Activated naive CD4-positive, alpha-beta T cell (primary cell): ENCODE results near the gene KIAA1217.
"Not testable (repeated sequence)": the region's sequence is repeated elsewhere in the genome, so short reads cannot be mapped to it uniquely, and the experiment has no call there.

Source experiments
- DNase-seq, 4 experiments: peaks; one replicate each; lab custom pipeline; 2025; lab: John Stamatoyannopoulos, UW

The KIAA1217 gene

GRCh38 chr10:24444337-24444736 is 235.4 kb downstream of the KIAA1217 start:
- DNase-seq, result no peak

- DNase-seq, result not testable (repeated sequence)
These were observed 237.0 kb downstream of the KIAA1217 start for GRCh38 chr10:24445958-24446357.

GRCh38 chr10:24446739-24447138 is 237.8 kb downstream of the KIAA1217 start:
- no peak for DNase-seq

DNA sequence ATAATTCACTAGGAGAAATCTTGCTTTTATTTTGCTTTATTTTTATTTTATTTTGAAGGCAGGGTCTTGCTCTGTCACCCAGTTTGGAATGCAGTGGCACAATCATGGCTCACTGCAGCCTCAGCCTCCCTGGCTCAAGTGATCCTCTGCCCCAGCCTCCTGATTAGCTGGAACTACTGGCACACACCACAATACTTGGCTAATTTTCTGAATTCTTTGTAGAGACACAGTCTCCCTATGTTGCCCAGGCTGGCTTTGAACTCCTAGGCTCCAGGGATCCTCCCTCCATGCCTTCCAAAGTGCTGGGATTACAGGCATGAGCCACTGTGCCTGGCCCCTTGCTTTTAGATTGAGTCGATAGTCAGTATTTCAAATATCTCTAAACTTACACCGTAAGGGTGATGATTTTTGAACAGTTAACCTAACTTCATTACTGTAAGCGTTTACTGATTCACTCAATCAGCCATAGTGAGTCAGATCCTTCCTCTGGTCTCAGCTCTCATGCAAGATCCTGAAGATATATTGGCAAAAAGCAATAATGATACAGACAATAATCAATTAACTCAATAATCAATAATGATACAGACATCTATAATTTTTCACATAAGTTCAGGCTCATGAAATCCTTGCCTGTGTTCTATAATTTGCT is 239.5 kb downstream of the KIAA1217 start:
- DNase-seq, result no peak

- DNase-seq, result no peak
These were observed 240.4 kb downstream of the KIAA1217 start for GRCh38 chr10:24449321-24449740.

DNA sequence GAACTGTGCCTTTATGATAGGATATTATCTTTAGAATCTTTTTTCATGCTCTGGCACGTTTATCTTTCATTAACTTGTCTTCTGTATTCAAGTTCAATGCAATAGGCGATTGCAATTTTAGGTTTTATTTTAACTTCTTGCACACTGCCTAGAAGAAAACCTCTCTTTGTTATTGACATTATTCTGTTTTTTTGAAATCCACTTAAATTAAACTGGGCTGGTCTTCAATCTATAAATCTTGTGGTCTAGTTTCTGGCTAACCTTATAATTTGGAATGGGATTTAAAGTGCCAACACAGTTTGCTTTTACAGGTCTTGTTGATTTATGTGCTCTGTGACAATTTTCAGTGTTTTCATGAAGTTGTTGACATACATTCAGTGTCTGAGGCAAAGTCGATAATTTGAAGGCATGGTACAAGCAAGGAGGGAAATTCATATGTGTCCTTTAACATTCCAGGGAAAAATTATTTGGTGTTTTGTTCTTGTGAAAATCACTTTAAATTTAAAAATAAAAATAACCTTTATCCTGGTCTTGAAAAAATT is 240.9 kb downstream of the KIAA1217 start:
- DNase-seq, result no peak

DNA sequence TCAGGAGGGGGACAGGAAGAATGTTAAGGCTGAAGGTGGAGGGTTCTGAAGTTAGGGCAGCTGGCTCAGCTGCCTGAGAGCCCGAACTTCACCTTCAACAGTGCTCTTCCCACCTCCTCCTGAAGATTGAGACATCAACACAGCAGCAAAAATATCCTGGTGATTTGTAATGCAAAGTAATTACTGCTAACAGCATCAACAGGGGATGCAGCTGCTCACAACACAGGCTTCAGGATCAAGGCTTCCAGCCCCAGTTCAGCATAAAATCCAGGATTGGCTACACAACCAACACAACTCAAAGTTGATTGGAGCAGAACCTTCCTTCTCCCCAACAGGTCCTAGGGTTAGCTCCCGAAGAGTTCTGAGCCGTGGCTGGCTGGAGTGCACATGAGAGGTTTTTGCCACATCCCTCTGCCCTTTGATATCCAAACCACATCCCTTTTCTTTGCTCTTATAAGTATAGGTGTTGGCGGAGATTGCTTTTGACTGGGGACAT is 242.4 kb downstream of the KIAA1217 start:
- no peak for DNase-seq

DNA sequence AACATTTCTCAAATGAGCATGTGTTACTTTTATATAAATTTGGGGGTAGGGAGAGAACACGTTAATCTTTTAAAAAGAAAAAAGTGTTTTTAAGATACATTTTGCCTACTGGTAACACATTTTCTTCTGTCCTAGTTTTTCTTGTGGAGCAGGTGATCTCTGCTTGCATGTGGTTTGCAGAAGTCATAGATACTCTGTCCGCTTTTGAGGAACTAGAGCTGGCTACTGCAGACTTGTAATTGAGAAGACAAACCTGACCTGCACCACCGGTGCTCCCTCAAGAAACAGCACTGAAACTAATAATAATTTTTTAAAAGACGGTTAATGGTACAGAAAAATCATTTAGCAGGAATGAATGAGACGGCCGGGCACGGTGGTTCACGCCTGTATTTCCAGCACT is 243.1 kb downstream of the KIAA1217 start:
- no peak for DNase-seq

DNA sequence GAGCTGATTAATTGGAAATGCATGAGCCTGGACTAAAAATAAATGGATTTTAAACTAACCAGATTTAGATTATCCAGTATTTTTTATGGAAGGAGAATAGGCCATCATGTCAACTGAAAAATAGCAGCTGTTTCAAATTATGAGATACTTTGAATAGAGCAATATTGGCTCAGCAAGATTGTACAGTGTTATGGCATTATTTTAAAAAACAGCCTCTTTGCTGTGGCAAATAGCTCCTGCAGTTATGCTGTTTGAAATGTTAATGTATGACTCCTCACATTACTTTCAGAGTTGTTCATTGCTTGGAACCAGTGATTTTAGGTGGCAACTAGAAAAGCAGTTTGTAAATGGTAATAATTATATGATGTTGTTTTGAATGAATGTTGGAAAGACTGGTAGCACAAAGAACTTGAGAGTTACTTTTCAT is 244.5 kb downstream of the KIAA1217 start:
- no peak for DNase-seq

GRCh38 chr10:24453973-24454372 is 245.0 kb downstream of the KIAA1217 start:
- no peak for DNase-seq

- no peak for DNase-seq
These were observed 246.5 kb downstream of the KIAA1217 start for GRCh38 chr10:24455447-24455846.

GRCh38 chr10:24456322-24456721 is 247.4 kb downstream of the KIAA1217 start:
- no peak for DNase-seq

- no peak for DNase-seq
These were observed 248.9 kb downstream of the KIAA1217 start for GRCh38 chr10:24457661-24458318.

GRCh38 chr10:24459836-24460235 is 250.9 kb downstream of the KIAA1217 start:
- no peak for DNase-seq

GRCh38 chr10:24462291-24462813 is 253.4 kb downstream of the KIAA1217 start:
- DNase-seq, result no peak

DNA sequence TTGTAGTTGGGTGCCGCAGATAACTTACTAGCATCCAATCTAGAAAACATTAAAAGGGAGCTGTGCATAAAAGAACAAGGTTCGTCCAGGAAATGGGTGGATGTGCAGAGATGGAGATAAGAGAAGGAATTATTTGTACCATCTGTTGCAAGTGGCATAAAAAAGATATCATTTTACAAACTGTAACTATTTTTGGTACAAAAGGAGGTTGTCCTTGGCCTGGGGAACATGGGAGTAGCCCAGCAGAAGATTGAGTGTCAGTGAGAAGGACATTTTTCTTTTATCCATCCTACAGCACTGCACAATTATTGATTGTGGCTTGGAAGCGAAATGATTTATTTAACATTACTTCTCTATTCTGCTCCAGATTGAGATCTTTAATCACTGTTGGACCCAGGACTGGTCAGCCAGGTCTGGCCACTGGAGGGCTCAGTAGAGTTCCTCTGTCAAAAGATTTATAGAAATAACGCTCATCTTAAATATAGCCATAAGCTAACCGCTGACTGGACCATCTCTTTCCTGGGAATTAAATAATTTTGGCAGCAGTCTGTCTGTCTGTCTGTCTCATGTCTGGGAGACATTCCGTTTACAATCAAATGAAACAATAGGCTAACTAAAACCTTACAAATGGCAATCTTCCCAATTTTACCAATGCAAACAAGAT is 254.1 kb downstream of the KIAA1217 start:
- DNase-seq, result no peak

- DNase-seq, result no peak
These were observed 254.9 kb downstream of the KIAA1217 start for GRCh38 chr10:24463611-24464426.

DNA sequence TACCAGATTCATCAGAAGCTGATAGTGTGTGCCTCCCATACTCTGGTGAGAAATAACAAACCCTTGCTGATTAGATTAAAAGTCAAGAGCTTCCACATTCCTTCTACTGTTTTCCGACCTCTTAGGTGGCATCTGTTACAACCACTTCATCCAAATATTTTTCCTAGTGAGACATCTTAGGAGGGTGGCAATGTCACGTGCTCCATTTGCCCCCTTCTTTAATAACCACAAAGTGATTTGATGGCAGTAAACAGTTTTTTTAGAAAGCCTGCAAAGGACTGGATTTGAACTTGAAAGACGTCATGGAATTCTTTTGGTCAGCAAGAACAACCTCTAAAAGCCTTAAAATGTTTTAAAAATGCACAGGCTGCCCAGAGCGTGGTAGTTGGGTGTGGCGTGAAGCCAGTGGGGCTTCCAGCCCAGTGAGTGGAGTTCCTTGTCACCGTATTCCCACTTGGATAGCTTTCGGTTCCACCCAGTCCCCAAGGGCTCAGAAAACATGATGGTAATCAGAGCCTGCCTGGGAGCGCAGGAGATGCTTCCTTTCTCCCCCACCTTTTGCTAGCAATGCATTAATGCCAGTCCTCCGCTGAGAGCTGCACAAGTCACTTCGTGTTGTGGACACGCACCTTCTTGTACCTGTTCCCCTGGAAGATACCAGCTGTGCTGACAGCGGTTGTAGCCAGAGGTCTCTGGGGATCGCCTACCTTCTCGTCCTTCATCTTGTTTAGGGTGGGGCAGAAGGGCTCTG is 256.4 kb downstream of the KIAA1217 start:
- DNase-seq, result no peak

DNA sequence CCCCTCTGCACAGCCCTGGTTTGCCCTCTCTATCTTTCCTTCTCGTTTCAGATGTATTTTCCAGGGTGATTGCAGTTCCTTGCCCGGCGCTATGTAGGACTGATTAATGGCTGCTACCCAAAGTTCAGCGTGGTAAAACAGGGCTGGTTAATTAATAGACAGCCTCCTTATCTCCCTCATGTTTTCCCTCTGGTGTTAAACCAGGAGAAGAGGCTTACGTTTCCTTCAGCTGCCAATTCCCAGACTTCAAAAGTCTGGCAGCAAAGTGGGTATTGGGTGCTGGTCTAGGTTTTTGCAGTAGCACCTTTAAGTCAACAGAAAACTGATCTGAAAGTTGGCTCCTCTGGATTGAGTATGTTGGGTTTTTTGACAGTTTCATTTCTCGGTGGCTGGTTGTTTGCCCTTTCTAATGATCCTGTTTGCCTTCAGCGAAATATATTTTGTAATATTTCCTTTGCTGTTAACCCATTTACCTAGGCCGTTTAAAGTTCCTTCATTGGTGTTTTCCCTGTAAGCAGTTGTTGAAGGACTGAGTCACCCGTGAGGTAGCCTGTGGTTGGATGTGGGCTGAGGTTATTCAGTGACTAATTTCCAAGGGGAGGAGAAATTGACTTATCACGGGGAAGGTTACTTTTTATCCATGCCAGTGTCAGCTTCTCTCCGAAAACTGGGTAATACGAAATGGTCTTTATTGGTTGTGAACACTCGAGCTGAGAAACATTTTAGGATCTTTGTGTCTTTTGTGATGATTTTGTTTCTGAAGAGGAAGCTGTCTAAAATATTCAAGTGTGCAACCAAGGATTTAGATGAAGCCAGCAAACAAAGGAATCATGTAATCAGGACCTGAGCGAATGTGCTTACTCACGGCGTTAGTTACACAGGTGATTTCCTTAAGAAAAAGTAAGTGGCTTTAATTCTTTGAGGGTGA is 257.2 kb downstream of the KIAA1217 start:
- no peak for DNase-seq

GRCh38 chr10:24467136-24467535 is 258.2 kb downstream of the KIAA1217 start:
- DNase-seq, result no peak
